Esophagus squamous epithelium (tissue), 4 donors: Measurements from ENCODE around the gene TTYH3.

Source experiments
- POLR2A ChIP-seq, 4 donors: fragments of 450-650 bp; IDR thresholded peaks; one replicate each; pipeline ENCODE4 v1.6.1; 2017; ENCODE audit warnings: antibody characterized with exemption in 4 of 4, mild to moderate bottlenecking in 4 of 4, moderate library complexity in 3 of 4
- TF ChIP-seq, protein P1 (sequence below), 6 experiments: fragments of 450-650 bp in 4 of 6; fragments of 200-600 bp in 2 of 6; sonication (generic) in 2 of 6; IDR thresholded peaks; one replicate each; pipeline ENCODE4 v1.5.1; 2016 to 2019; ENCODE audit warnings: antibody characterized with exemption in 6 of 6, mild to moderate bottlenecking in 4 of 6, moderate library complexity in 4 of 6

GRCh38 chr7:2639695-2640481 lies 8.1 kb downstream of the TTYH3 start:
- no peak for TF ChIP-seq POLR2A (IDR thresholded peaks at IDR 0.05)
- TF ChIP-seq, protein P1, sequence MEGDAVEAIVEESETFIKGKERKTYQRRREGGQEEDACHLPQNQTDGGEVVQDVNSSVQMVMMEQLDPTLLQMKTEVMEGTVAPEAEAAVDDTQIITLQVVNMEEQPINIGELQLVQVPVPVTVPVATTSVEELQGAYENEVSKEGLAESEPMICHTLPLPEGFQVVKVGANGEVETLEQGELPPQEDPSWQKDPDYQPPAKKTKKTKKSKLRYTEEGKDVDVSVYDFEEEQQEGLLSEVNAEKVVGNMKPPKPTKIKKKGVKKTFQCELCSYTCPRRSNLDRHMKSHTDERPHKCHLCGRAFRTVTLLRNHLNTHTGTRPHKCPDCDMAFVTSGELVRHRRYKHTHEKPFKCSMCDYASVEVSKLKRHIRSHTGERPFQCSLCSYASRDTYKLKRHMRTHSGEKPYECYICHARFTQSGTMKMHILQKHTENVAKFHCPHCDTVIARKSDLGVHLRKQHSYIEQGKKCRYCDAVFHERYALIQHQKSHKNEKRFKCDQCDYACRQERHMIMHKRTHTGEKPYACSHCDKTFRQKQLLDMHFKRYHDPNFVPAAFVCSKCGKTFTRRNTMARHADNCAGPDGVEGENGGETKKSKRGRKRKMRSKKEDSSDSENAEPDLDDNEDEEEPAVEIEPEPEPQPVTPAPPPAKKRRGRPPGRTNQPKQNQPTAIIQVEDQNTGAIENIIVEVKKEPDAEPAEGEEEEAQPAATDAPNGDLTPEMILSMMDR (IDR thresholded peaks at IDR 0.05): no peak
